Stimulated activated CD8-positive, alpha-beta memory T cell treated with anti-CD3 and anti-CD28 coated beads, Interleukin-7, amount 100 ng/mL, for 48 hours (primary cell): Measurements from ENCODE around the gene PRPS1.
A peak's percentile ranks its signal among the peaks of the same experiment; 100 is the strongest.
"Not testable (repeated sequence)": the region's sequence is repeated elsewhere in the genome, so short reads cannot be mapped to it uniquely, and the experiment has no call there.

ENCODE experiments used
- DNase-seq, 2 donors: peaks; one replicate each; pipeline ENCODE4 v3.0.0-alpha.2; 2020; ENCODE audit warnings: low read depth in 1 of 2; ENCODE audit errors: extremely low read depth in 1 of 2

The PRPS1 gene

DNA sequence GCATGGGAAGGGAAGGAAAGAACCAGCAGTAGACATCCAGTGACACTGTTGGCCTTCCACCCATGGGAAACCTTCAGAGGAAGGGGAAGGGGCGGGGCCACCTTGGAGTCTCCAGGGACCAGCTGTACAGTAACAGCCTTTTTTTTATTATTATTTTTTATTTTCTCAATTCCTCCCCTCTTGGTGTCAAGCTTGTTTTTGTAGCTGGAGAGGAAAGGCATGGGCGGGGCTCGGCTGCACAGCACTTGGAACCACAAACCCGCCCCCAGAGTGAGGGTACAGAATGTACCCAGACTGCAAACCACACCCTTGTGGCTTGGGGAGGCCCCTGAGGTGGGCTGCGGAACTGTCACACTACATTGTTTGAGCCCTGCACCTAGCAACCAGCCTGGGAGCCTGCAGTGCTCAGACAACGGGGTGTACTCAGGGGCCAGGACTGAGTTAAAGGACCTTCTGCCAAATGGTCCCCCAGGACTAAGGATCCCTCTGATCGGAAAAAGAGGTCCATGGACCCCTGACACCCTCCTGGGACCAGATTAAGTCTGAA lies 45.7 kb downstream of the PRPS1 start:
- peak; percentile 82 to 87 for DNase-seq

DNA sequence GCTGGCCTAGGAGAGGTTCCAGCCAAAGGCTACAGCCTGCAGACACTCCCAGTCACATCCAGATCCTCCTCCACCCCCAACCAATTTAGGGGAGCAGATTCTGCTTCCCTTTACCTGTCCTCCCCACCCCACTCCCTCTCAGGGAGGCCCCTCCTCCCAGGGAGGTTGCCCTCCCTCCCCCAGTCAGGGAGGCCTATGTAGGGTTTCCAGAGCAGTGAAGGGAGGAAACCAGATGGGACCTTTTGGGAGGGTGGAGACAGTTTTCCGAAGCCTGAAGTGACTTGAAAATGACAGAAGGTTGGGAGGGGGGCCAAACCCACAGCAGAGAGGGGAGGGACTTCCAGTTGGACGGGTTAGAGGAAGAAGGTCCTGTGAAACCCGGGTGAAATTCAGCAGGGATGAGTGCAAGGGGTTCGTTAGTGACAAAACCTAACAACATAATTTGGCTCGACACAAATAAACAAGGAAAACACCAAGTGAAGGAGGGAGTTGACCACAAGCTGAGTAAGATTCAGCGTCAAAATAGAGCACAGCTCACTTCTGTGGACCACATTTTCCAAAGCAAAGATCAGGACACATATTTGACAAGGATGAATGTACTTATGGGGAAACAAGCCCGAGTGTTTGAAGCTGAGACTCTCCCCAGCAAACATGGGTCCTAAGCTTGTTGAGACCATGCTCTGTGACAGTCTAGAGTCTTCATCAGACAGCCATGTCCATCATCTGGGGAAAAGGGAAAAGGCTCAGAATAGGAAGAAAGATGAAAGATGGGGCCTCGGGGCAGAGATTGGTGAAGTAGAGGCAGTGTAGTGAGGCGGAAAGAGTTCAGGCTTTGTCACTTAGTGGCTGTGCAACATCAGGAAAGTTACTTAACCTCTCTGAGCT lies 46.4 kb downstream of the PRPS1 start:
- no peak for DNase-seq

DNA sequence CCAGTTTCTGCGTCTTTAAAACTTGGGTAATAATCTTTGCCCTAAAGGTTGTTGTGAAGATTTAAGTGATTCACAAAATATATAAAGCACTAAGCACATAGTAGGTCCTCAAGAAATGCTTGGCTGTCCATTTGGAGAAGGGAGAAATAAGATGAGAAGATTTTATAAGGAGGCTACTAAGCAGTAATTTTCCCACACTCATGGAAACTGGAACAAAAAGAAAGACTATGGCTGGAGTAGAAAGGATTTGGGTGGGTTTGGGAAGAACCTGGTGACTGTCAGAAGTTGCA lies 47.0 kb downstream of the PRPS1 start:
- no peak for DNase-seq

DNA sequence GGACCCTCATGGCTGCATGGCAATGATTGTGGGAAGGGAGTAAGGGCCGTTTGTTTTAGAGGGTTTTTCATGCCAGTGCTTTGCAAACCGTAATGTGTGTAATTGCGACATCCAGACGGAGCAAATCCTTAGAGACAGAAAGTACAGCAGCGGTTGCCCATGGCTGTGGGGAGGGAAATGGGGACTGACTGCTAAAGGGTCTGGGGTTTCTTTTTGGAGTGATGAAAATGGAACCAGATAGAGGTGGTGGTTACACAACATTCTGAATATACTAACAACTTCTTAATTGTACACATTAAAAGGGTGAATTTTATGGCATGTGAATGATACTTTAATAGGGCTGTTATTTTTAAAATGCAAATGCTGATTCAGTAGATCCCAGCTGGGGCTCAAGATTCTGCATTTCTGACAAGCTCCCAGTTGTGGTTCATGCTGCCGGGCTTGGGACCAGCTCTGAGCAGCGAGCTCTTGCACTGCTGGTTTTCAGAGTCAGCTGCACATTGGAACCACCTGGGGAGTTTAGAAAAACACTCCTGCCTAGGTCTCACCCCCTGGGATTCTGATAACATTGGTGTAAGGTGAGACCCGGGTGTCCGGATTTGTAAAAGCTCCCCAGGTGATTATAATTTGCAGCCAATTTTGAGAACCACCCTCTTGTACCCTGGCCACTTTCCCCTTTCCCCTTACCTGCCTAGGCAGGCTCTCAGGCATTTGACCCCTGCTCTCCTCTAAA lies 47.7 kb downstream of the PRPS1 start:
- no peak for DNase-seq

DNA sequence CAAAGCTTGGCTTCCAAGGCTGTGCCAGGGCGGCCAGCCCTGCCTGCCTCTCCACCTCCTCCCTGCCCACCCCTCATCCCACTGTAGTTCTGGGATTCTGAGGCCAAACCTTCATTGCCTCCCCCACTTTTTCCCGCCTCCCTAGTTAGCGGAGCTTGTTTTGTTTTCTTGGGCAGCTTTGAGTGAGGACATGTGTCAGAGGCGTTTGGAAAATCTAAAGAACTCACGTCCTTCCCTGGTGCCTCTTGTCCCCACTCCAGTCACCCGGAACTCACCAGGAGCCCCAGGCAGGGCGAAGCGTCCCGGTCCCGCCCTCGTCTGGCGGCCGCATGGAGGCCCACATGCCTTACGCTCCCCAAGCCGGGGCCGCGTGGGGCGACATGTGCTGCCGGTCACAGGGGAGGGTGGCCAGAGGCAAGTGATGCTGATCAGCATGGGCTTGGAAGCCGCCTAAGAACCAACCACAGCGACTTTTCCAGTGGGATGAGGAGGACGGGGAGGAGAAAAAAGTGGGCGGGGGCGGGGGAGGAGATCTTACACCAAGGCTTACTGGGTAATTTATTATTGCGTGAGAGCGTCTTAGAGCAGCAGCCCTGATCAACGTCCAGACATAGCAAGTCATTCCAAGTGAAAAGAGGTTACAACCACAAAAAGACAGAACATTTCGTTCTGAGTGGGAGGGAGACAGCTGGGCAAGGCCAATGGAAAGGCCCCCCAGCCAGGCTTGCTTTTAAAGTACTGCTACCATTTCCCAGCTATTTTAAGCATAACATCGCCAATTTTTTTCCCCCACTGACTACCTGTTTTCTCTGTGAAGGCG lies 48.5 kb downstream of the PRPS1 start:
- DNase-seq = no peak

DNA sequence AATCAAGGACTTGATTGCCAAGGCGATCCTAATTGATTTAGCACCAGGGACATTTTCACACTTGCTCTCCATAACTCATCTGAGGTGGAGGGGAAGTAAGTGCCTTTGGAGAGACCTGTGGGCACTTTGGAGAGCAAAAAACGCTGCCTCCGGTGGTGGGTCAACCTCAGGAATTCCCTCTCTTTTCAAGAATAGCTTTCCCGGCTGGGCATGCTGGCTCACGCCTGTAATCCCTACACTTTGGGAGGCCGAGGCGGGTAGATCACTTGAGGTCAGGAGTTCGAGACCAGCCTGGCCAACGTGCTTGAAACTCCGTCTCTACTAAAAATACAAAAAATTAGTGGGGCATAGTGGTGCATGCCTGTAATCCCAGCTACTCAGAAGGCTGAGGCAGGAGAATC lies 49.2 kb downstream of the PRPS1 start:
- no peak for DNase-seq

DNA sequence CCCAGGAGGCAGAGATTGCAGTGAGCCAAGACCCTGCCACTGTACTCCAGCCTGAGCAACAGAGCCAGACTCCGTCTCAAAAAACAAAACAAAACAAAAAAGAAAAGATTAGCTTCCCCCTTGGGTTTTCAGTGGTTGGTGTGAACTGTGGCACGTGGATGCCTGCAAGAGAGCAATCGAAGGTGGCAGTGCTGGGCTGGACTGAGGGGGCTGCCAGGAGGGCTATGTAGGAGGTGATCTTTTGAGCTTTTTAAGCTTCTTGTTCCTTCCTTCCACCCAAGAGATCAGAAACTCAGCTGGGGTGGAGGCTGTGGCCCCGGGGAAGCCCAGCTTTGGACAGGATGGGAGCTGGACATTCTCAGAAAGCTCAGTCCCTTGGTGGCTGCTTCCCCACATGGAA lies 49.6 kb downstream of the PRPS1 start:
- DNase-seq = no peak

DNA sequence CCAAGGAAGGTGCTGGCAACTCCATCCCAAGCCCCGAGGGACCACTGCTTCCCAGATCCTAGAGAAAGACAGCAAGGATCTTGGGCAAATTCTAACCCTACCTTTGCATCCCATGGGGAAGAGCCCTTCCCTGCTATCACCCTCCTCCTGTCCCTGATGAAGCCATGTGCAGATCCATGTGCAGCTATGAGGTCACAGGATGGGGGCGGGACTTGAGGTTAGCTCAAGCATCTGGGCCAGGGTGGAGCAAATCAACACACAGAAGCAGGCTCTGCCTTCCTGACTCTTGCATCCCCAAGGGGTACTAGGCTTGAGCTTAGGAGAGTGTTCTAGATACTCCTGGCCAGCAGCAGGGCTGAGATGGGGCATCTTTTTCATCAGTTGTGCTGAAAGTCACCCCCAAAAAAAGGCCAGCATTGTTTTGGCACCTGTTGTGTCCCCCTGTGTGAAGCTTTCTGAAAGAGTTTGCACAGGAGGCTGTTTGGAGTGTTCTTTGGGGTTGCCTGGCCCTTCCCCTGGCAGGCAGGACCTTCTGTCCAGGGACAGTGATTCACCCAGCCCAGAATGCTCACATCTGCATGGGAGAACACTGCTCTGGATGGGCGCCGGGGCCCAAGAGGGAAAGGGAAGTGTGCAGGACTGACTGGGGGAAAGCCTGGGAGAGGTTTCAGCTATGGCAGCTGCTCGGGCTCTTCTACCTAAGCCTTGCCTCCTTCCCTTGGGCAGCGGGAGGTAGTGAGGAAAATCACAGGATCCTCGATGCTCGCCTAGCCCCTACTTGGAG lies 50.8 kb downstream of the PRPS1 start:
- no peak for DNase-seq

DNA sequence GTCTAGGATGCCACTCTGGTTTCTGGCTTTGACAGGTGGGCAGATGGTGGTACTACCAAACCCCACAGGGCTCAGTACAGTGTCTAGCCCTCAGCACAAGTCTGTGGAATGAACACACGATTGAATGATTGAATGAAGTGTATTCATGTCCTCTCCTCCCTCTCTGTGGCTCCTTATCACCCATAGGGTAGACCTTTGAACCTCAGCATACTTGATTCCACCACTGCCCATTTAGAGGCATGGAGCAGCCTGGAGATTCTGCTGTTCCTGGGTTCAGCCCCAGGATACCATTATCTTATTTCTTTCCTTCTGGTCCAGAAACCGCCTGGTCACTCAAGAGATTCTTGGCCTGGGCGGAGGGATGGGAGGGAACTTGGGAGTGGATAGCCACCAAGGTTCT lies 53.9 kb downstream of the PRPS1 start:
- DNase-seq = no peak

DNA sequence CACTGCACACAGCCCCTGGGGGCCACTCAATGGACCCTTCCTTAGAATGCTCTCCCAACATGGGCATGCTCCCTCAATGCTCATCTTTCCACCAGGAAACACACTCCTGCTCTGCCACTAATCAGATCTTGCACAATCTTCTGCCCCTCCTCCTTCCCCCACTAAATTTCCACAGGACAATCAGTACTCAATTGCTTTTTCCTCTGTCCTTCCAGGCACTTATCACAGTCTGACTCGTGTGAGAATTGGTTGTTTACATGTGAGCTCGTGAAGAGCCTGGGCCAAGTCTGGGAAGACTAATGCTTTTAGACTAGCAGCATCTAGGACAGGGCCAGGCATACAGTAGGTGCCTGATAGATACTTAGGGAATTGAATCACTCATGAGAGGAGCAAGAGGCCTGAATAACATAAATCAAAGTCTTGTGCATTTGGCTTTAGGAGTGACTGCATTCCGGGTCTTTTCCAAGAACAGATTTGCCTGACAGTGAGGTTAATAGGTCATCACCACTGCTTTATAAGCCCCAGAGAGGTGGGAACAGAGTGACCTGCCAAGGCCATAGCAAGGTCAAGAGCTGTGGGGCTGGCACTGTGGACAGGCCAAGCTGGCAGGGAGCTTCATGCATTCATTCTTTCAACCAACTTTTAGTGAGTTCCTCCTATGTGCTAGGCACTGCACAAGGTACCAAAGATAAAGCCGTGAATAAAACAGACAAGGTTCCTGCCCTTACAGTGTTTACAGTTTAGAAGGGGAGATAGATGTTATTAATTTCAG lies 55.0 kb downstream of the PRPS1 start:
- no peak for DNase-seq

DNA sequence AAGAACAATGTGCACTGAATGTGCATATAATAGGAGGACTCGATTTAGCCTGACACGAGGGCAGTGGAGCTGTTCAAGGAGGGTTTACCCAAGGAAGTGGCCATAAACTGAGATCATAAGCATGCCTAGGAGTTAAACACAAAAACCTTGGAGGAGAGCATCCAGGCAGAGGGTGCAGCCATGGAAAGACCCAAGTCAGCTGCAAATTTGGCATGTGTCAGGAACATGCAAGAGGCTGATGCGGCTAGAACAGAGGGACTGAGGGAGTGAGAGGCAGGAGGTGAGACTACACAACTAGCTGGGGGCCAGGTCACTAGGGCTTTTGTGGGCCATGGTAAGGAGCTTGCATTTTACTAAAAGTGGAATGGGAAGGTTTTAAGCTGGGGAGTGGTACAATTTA lies 55.6 kb downstream of the PRPS1 start:
- no peak for DNase-seq

DNA sequence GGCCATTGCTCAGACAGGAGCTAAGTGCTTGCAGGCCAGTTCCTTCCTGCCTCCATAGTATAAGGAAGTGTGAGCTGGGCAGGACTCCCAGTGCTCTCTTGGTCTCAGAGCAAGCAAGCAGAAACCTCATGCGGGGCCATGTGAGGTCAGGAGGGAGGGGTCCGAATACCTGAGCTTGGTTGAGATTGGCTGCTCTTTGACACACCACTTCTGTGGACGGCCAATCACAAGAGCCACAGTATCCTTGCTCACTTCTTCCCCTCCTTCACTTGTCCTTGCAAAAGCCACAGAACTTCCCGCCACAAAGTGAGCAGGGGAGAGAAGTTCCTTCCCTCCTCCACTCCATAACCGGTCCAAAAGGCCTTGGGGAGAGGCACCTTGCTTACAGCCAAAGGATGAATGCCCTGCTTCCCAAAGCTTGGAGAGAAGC lies 56.7 kb downstream of the PRPS1 start:
- no peak for DNase-seq

DNA sequence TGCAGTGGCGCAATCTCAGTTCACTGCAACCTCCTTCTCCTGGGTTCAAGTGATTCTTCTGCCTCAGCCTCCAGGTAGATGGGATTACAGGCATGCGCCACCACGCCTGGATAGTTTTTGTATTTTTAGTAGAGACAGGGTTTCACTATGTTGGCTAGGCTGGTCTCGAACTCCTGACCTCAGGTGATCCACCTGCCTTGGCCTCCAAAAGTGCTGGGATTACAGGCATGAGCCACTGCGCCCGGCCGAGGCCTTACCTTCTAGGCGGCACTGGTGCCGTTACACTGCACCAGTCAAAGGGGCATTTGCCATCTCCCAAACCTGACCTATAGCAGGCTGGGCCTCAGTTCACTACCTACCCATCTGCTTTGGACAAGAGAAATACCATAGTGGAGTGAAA lies 57.3 kb downstream of the PRPS1 start:
- DNase-seq = not testable (repeated sequence)

DNA sequence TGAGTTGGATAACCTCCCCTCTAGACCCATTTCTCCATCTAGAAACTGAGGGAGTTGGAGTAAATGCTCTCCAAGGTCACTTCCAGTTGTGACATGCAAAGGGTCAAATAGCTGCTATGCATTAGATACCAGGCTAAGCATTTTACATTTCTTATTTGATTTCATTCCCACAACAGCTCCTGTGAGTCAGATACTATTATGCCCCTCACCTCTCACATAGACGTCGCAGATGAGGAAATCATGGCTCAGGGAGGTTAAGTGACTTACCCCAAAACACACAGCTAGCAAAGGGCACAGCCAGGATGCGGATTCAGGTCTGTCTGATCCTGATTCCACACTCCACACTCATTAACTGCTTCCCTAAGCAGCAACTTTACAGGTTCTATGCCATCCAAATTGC lies 57.7 kb downstream of the PRPS1 start:
- DNase-seq = no peak

DNA sequence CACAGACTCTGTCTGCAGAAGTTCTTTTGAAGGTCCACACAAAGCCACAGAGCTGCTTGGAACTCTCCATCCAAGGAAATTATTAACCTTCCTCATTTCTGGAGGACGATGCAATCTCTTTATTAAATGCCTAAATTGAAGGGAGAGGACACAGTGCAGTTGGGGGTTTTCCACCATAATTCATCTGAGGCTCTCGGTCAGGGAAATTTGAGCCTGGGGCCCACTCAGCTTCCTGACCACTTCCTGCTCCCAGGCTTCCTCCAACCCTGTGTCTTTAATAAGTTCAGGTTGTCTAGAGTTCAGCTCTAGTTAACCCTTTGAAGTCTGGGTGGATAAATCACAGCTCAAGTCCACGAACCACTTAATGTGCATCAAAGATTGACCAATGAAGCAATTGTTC lies 58.5 kb downstream of the PRPS1 start:
- no peak for DNase-seq

DNA sequence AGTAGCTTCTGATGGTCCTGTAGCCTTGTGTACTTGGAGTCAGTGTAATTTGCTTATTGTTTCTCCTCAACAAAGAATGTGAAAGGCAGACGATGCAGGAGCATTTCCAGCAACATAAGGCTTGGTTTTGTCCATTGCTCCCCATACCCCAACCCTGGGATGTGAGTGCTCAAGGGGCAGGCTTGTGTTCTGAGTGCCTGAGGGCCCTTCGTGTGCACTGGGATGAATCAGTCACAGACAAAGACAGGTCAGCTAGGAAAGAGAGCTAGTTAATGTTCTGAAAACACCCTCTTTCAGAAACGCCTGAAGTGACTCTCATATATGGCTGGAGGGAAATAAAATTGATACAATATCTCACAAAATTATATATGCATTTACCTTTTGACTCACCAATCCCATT lies 59.1 kb downstream of the PRPS1 start:
- no peak for DNase-seq

DNA sequence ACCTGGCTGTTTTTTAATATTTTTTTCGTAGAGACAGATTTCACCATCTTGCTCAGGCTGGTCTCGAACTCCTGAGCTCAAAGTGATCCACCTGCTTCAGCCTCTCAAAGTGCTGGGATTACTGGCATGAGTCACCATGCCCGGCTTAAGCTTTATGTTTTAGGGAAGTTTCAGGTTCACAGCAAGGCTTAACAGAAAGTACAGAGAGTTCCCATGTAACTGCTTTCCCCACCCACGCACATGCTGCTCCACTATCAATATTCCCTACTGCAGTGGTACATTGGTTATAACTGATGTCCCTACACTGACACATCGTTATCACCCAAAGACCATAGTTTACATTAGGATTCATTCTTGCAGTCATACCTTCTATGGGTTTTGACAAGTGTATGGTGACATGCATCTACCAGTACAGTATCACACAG lies 62.7 kb downstream of the PRPS1 start:
- no peak for DNase-seq

DNA sequence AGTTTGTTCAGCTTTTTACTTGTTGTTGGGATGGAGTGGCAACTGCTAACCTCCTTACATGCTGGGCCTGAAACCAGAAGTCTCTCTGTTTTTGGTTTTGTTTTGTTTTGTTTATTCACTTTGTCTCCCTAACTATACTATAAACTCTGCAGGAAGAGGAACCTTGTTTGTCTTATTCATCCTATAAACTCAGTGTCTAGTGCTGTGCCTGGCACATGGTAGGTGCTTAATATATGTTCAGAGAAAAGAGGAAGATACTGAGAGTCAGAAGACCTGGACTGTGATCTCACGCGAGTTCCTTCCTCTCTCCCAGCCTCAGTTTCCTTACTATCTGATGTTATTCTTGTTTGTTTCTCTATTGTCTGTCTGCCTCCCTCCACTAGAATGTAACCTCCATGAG lies 71.3 kb downstream of the PRPS1 start:
- DNase-seq = no peak

DNA sequence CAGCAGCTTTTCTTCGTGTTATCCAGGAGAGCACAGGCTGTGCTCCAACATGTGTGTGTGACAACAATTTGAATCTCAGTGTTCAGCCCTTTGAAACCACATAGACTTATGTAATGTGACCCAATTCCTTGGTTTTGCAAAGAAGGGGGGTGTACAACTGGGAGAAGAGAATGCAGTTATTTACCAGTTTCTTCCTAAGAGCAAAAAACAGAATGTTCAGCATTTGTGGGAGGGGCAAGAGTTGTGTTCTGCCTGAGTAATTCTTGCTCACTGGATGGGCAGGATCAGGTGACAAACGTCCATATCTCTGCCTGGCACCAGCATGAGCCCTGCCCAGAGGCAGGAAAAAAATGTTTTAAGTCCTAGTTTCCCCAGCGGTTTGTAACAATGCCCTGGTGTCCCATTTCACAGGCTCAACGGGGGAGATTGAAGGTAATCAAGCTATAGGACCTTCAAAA lies 72.0 kb downstream of the PRPS1 start:
- no peak for DNase-seq
